Neural crest cell (in vitro differentiated cells): Measurements from ENCODE around the gene UMAD1. TPM values are rescaled to one million over a fixed set of nuclear protein-coding genes. Genes with fewer than 3 reads are reported as not detected.

ENCODE experiments used
- DNase-seq: peaks from one replicate; pipeline ENCODE4 v3.0.0; 2021; ENCODE audit warnings: low read depth, mixed read lengths, low spot score
- H3K27ac Mint-ChIP-seq: one replicate; pipeline ENCODE4 v1.8.0; 2021; ENCODE audit warnings: mild to moderate bottlenecking, mixed read lengths; ENCODE audit not compliant: unreplicated experiment
- H3K27me3 Mint-ChIP-seq: 2 replicates; pipeline ENCODE4 v1.8.0; 2021; ENCODE audit warnings: low read depth, mild to moderate bottlenecking, mixed read lengths
- H3K36me3 Mint-ChIP-seq: 2 replicates; pipeline ENCODE4 v1.8.0; 2021; ENCODE audit warnings: low read depth, mild to moderate bottlenecking, mixed read lengths
- H3K4me1 Mint-ChIP-seq: 2 replicates; pipeline ENCODE4 v1.8.0; 2021; ENCODE audit warnings: mixed read lengths
- H3K4me3 Mint-ChIP-seq: one replicate; pipeline ENCODE4 v1.8.0; 2021; ENCODE audit warnings: mild to moderate bottlenecking, mixed read lengths
- H3K9me3 Mint-ChIP-seq: 2 replicates; pipeline ENCODE4 v1.8.0; 2021; ENCODE audit warnings: mixed read lengths
- total RNA-seq: library from RNA; stranded (reverse); gene quantifications from 2 replicates; pipeline ENCODE4 v1.2.1, GENCODE V29; 2021
- TF ChIP-seq, protein P1 (sequence below): fragments of 200-600 bp; sonication (generic); conservative IDR thresholded peaks from 2 replicates; pipeline ENCODE4 v1.5.0; 2021; ENCODE audit warnings: antibody characterized with exemption, mild to moderate bottlenecking

The UMAD1 gene
- total RNA-seq, 1 donor from 2014 or later: 9.8 TPM

DNA sequence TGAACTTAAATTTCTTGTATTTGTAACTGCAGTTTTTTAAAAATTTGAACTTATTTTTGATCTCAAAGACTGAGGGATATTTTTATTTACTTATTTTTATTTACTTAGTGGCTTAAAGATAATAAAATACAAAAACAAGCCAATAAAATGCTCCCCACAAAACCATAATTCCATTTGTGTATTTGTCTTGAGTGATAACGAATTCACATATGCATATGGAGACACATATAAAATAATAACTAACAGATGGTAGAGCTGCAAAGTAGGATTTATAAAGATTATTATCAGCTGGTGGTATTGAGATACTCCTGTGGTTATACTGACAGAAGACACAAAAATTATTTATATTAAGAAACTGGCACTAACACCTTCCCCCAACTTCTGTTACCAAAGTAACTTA lies 168.1 kb downstream of the UMAD1 start:
- Mint-ChIP-seq H3K4me3 (no peak overlapping the region), H3K36me3 (no peaks in the 10 kb centered on the region), H3K27ac (no peak overlapping the region), H3K27me3 (no peaks in the 10 kb centered on the region), H3K4me1 (peaks cover 4% of the 10 kb centered on the region), H3K9me3 (no peaks in the 10 kb centered on the region)
- TF ChIP-seq, protein P1, sequence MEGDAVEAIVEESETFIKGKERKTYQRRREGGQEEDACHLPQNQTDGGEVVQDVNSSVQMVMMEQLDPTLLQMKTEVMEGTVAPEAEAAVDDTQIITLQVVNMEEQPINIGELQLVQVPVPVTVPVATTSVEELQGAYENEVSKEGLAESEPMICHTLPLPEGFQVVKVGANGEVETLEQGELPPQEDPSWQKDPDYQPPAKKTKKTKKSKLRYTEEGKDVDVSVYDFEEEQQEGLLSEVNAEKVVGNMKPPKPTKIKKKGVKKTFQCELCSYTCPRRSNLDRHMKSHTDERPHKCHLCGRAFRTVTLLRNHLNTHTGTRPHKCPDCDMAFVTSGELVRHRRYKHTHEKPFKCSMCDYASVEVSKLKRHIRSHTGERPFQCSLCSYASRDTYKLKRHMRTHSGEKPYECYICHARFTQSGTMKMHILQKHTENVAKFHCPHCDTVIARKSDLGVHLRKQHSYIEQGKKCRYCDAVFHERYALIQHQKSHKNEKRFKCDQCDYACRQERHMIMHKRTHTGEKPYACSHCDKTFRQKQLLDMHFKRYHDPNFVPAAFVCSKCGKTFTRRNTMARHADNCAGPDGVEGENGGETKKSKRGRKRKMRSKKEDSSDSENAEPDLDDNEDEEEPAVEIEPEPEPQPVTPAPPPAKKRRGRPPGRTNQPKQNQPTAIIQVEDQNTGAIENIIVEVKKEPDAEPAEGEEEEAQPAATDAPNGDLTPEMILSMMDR: no peak
- no peak for DNase-seq

DNA sequence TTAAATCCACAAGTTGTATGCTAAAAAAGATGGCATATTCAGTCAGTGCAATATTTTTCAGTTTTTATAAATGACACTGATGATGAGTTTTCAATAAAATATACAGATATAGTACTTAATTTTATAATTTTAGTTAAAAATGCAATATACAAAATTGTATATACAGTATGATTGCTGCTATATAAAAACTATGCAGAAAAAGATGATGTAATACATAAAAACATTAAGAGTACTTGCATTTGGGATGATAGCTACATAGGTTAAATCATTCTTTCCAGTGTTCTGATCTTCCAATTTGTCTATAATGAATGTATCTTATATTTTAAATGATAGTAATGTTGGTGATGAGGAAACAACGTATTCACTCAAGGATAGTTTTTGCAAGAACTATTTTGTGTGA lies 169.8 kb downstream of the UMAD1 start:
- TF ChIP-seq, protein P1: no peak
- no peak overlapping the region for H3K4me3 Mint-ChIP-seq
- no peak for DNase-seq
- peaks cover 4% of the 10 kb centered on the region for H3K4me1 Mint-ChIP-seq
- no peaks in the 10 kb centered on the region for H3K27me3 Mint-ChIP-seq
- no peaks in the 10 kb centered on the region for H3K9me3 Mint-ChIP-seq
- H3K27ac Mint-ChIP-seq: no peak overlapping the region
- no peaks in the 10 kb centered on the region for H3K36me3 Mint-ChIP-seq

DNA sequence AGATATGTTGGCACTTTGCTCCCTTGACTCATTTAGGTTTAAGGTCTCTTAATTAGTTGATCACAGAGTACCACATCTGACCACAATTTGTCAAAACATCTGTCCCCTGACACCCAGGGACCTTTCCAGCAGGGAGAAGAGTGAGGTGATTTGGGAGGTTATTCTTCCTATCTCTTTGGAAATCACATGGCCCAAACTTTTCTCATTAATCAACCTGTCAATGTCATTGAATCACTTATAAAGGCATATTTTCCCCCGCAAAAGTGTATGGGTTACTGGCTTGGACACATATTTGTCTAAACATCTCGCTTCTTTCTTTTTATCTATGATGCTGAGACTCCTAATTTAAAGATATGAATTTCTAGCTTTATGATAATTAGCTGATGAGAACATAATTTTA lies 170.3 kb downstream of the UMAD1 start:
- H3K27ac Mint-ChIP-seq: no peak overlapping the region
- no peaks in the 10 kb centered on the region for H3K9me3 Mint-ChIP-seq
- no peak for DNase-seq
- no peak overlapping the region for H3K4me3 Mint-ChIP-seq
- H3K4me1 Mint-ChIP-seq: peaks cover 4% of the 10 kb centered on the region
- TF ChIP-seq, protein P1: no peak
- no peaks in the 10 kb centered on the region for H3K36me3 Mint-ChIP-seq
- no peaks in the 10 kb centered on the region for H3K27me3 Mint-ChIP-seq

DNA sequence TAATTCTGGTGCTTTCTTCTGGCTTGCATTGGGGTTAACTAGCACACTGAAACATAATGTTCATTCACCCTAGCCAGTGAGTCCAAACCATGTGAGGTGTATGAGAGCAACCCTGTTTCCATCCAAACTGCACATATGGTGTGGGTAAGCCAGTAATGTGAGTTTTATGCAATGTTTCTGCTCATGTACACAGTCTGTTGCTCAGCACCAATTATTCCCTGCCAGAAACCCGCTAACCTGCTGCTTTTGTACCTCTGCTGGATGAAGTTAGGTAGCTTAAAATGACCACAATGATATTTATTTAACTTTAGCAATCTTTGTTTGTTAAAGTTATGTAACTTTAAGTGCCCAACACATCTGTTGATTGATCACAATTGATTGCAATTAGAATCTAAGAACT lies 171.6 kb downstream of the UMAD1 start:
- Mint-ChIP-seq H3K4me1 (peaks cover 4% of the 10 kb centered on the region), H3K9me3 (no peaks in the 10 kb centered on the region), H3K36me3 (peaks cover 3% of the 10 kb centered on the region), H3K4me3 (no peak overlapping the region), H3K27me3 (no peaks in the 10 kb centered on the region), H3K27ac (no peak overlapping the region)
- TF ChIP-seq, protein P1: no peak
- DNase-seq: no peak

DNA sequence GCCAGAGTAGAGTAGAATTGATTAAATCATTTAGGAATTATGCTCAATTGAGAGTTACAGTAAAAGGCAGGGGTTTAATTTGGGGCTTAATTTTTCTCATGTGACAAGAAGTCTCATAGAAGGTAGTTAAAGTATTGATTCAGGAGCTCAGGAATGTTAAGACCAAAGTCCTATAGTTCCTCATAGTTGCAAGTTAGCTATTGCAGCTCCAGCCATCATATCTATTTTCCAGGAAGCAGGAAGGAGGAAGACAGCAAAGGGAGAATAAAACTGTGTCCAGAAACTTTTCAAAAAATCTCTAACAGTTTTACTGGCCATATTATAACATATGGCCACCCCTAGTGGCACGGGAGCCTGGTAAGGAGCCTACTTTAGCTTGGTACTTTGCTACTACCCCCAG lies 174.8 kb downstream of the UMAD1 start:
- TF ChIP-seq, protein P1: no peak
- peaks cover 4% of the 10 kb centered on the region for H3K4me1 Mint-ChIP-seq
- peaks cover 7% of the 10 kb centered on the region for H3K36me3 Mint-ChIP-seq
- H3K9me3 Mint-ChIP-seq: peaks cover 4% of the 10 kb centered on the region
- H3K4me3 Mint-ChIP-seq: no peak overlapping the region
- DNase-seq: no peak
- H3K27me3 Mint-ChIP-seq: no peaks in the 10 kb centered on the region
- no peak overlapping the region for H3K27ac Mint-ChIP-seq

DNA sequence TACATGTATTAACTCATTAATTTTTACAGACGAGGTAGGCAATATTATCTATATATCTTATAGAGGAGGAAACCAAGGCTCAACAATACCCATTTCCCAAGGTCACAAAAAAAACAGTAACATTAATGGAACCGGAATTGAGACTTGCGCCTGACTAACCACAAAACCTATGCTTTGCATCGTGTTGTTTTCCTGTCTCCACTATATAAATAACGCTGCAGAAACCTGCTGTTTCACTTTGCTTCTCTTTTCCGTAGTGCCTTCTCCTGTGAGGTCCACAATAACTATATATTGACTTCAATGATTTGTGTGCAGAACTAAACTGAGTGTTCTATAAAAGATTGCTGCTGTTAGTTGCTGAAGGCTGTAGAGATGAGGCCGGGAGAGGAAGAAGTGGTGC lies 175.5 kb downstream of the UMAD1 start:
- no peak overlapping the region for H3K27ac Mint-ChIP-seq
- DNase-seq: no peak
- H3K9me3 Mint-ChIP-seq: peaks cover 4% of the 10 kb centered on the region
- no peak overlapping the region for H3K4me3 Mint-ChIP-seq
- TF ChIP-seq, protein P1: no peak
- H3K4me1 Mint-ChIP-seq: peaks cover 3% of the 10 kb centered on the region
- no peaks in the 10 kb centered on the region for H3K27me3 Mint-ChIP-seq
- H3K36me3 Mint-ChIP-seq: peaks cover 7% of the 10 kb centered on the region
